ENCODE measurements around the gene SETBP1.

The SETBP1 gene

GRCh38 chr18:44833786-44834185 is 153.1 kb downstream of the SETBP1 start:
- no peak for DNase-seq (ENCODE audit: low spot score)
- TF ChIP-seq CTCF (IDR thresholded peaks at IDR 0.05; ENCODE audit: extremely low read depth, missing control alignments), result no peak

- TF ChIP-seq CTCF (IDR thresholded peaks at IDR 0.05; ENCODE audit: extremely low read depth, missing control alignments), result no peak
- no peak for DNase-seq (ENCODE audit: low spot score)
Measured at GRCh38 chr18:44834867-44835469, 154.3 kb downstream of the SETBP1 start.

- no peak for TF ChIP-seq CTCF (IDR thresholded peaks at IDR 0.05; ENCODE audit: extremely low read depth, missing control alignments)
- DNase-seq (ENCODE audit: low spot score), result no peak
Measured at GRCh38 chr18:44835703-44836102, 155.0 kb downstream of the SETBP1 start.

GRCh38 chr18:44836263-44836662 is 155.6 kb downstream of the SETBP1 start:
- no peak for TF ChIP-seq CTCF (IDR thresholded peaks at IDR 0.05; ENCODE audit: extremely low read depth, missing control alignments)
- no peak for DNase-seq (ENCODE audit: low spot score)

GRCh38 chr18:44837482-44838180 is 156.9 kb downstream of the SETBP1 start:
- DNase-seq (ENCODE audit: low spot score), result no peak
- TF ChIP-seq CTCF (IDR thresholded peaks at IDR 0.05; ENCODE audit: extremely low read depth, missing control alignments), result no peak

GRCh38 chr18:44838971-44839666 is 158.4 kb downstream of the SETBP1 start:
- peak; percentile 75 for DNase-seq (ENCODE audit: low spot score)
- no peak for TF ChIP-seq CTCF (IDR thresholded peaks at IDR 0.05; ENCODE audit: extremely low read depth, missing control alignments)

All from GM20000 (cell line).